ENCODE data around the gene MT1H. TPM values are rescaled to one million over a fixed set of nuclear protein-coding genes. Genes with fewer than 3 reads are reported as not detected.

The MT1H gene
- total RNA-seq = not detected in 2 replicates

GRCh38 chr16:56669005-56669839 lies at the start of gene MT1H:
Gene MT1H (plus strand): TSS chr16:56669814. CDS start chr16:56669885, 71 bp downstream.

GRCh38 chr16:56625140-56625942 lies 44.3 kb upstream of the MT1H start, which contains the start of gene MT1E:
Gene MT1E (plus strand): TSS chr16:56625781. CDS start chr16:56625852, 71 bp downstream.

GRCh38 chr16:56632156-56632847 lies 37.3 kb upstream of the MT1H start, which contains the start of gene MT1M:
Gene MT1M (plus strand): TSS chr16:56632659. CDS start chr16:56632732, 73 bp downstream.

GRCh38 chr16:56637814-56638750 lies 31.5 kb upstream of the MT1H start, which contains the start of gene MT1A:
Gene MT1A (plus strand): TSS chr16:56638666. CDS start chr16:56638739, 73 bp downstream.

GRCh38 chr16:56651586-56651985 lies 18.0 kb upstream of the MT1H start, which contains the start of gene MT1B:
Gene MT1B (plus strand): TSS chr16:56651886. CDS start chr16:56651954, 68 bp downstream.

GRCh38 chr16:56657555-56658326 lies 11.9 kb upstream of the MT1H start, which contains the start of gene MT1F:
Gene MT1F (plus strand): TSS chr16:56657959. CDS start chr16:56658059, 100 bp downstream.

GRCh38 chr16:56667581-56668571 lies 1.7 kb upstream of the MT1H start, which contains the start of gene MT1G:
Gene MT1G (minus strand): TSS chr16:56668065. CDS start chr16:56667993, 72 bp downstream.

GRCh38 chr16:56681939-56682702 lies 12.5 kb downstream of the MT1H start, which contains the start of gene MT1X:
Gene MT1X (plus strand): TSS chr16:56682470. CDS start chr16:56682541, 71 bp downstream.

Other genes starting within 250 kb of the MT1H start
- 98.6 and 104 TPM in 2 replicates for gene AMFR, start 244.3 kb upstream of the MT1H start, total RNA-seq
- gene NUDT21, start 218.5 kb upstream of the MT1H start, total RNA-seq = 52.3 and 58.8 TPM in 2 replicates
- 31.8 and 37.2 TPM in 2 replicates for gene OGFOD1, start 218.3 kb upstream of the MT1H start, total RNA-seq
- 29.9 and 31.2 TPM in 2 replicates for gene BBS2, start 149.8 kb upstream of the MT1H start, total RNA-seq
- not detected in 2 replicates for gene MT4, start 104.7 kb upstream of the MT1H start, total RNA-seq
- not detected in 2 replicates for gene MT3, start 80.3 kb upstream of the MT1H start, total RNA-seq
- 613 and 722 TPM in 2 replicates for gene MT2A, start 61.2 kb upstream of the MT1H start, total RNA-seq
- 213 TPM in 2 replicates for gene MT1E, start 44.0 kb upstream of the MT1H start, total RNA-seq
- 2.8 and 3.0 TPM in 2 replicates for gene MT1M, start 37.2 kb upstream of the MT1H start, total RNA-seq
- 23.9 and 27.7 TPM in 2 replicates for gene MT1A, start 31.1 kb upstream of the MT1H start, total RNA-seq
- gene MT1B, start 17.9 kb upstream of the MT1H start, total RNA-seq = not detected in 2 replicates
- 0.15 TPM in 1 of 2 replicates, not detected in the other for gene MT1F, start 11.9 kb upstream of the MT1H start, total RNA-seq
- gene MT1G, start 1.7 kb upstream of the MT1H start, total RNA-seq = 1.6 TPM in 1 of 2 replicates, not detected in the other
- gene MT1X, start 12.7 kb downstream of the MT1H start, total RNA-seq = 30.9 and 62.4 TPM in 2 replicates
- gene NUP93, start 60.3 kb downstream of the MT1H start, total RNA-seq = 73.3 and 81.0 TPM in 2 replicates
- gene SLC12A3, start 195.4 kb downstream of the MT1H start, total RNA-seq = not detected in 2 replicates

Measured in bronchus fibroblast of lung (primary cell).